Brain microvascular endothelial cell (primary cell): Measurements from ENCODE around the gene ZNF443.
"Not testable (repeated sequence)": the region's sequence is repeated elsewhere in the genome, so short reads cannot be mapped to it uniquely, and the experiment has no call there.

Experiments
- DNase-seq: peaks from one replicate; pipeline ENCODE4 v3.0.0-alpha.2; 2020
- H3K27ac ChIP-seq: fragments of 250-450 bp; sonication (Bioruptor Pico); 2 replicates; pipeline ENCODE4 v1.5.1; 2020; ENCODE audit warnings: mild to moderate bottlenecking, moderate library complexity
- H3K27me3 ChIP-seq: fragments of 250-450 bp; sonication (Bioruptor Pico); replicated peaks from 2 replicates; pipeline ENCODE4 v1.5.1; 2020; ENCODE audit warnings: mild to moderate bottlenecking
- H3K36me3 ChIP-seq: fragments of 250-450 bp; sonication (Bioruptor Pico); replicated peaks from 2 replicates; pipeline ENCODE4 v1.5.1; 2020; ENCODE audit warnings: mild to moderate bottlenecking
- H3K4me3 ChIP-seq: 2 replicates; pipeline ENCODE4 v1.5.1; 2011; ENCODE audit warnings: low read depth, mild to moderate bottlenecking, control low read depth, low read length, moderate library complexity
- in situ Hi-C: cut with HindIII; loops from 2 replicates; pipeline ENCODE4 v1.10.0; 2017; ENCODE audit warnings: low sequenced_read_pairs, low pct_ligation_motif_present
- TF ChIP-seq, protein P1 (sequence below): IDR thresholded peaks from 2 replicates; pipeline ENCODE4 v1.5.1; 2011; ENCODE audit warnings: low read depth, mild to moderate bottlenecking, moderate library complexity, low read length, control low read depth, inconsistent platforms; ENCODE audit errors: missing control alignments

Gene ZNF443

GRCh38 chr19:12482509-12482886 lies 41.7 kb upstream of the ZNF443 start:
- no peak for DNase-seq

GRCh38 chr19:12481781-12482508 lies 41.1 kb upstream of the ZNF443 start:
- DNase-seq, result no peak
- TF ChIP-seq, protein P1, sequence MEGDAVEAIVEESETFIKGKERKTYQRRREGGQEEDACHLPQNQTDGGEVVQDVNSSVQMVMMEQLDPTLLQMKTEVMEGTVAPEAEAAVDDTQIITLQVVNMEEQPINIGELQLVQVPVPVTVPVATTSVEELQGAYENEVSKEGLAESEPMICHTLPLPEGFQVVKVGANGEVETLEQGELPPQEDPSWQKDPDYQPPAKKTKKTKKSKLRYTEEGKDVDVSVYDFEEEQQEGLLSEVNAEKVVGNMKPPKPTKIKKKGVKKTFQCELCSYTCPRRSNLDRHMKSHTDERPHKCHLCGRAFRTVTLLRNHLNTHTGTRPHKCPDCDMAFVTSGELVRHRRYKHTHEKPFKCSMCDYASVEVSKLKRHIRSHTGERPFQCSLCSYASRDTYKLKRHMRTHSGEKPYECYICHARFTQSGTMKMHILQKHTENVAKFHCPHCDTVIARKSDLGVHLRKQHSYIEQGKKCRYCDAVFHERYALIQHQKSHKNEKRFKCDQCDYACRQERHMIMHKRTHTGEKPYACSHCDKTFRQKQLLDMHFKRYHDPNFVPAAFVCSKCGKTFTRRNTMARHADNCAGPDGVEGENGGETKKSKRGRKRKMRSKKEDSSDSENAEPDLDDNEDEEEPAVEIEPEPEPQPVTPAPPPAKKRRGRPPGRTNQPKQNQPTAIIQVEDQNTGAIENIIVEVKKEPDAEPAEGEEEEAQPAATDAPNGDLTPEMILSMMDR, result no peak
- in situ Hi-C loops, result no loop called here
- H3K27me3 ChIP-seq, result no peaks in the 10 kb centered on the region
- H3K4me3 ChIP-seq, result no peak overlapping the region
- no peak overlapping the region for H3K27ac ChIP-seq
- H3K36me3 ChIP-seq, result no peaks in the 10 kb centered on the region

More at GRCh38 chr19:12482509-12482886, 41.7 kb upstream of the ZNF443 start:
- Histone ChIP-seq H3K4me3 (no peak overlapping the region), H3K27me3 (no peaks in the 10 kb centered on the region), H3K27ac (no peak overlapping the region), H3K36me3 (no peaks in the 10 kb centered on the region)
- in situ Hi-C loops, result no loop called here
- TF ChIP-seq, protein P1, result no peak

- in situ Hi-C loops, result no loop called here
- DNase-seq, result no peak
- no peaks in the 10 kb centered on the region for H3K27me3 ChIP-seq
- H3K36me3 ChIP-seq, result no peaks in the 10 kb centered on the region
- H3K27ac ChIP-seq, result no peak overlapping the region
- no peak overlapping the region for H3K4me3 ChIP-seq
- TF ChIP-seq, protein P1, result no peak
Measured at GRCh38 chr19:12478234-12478941, 37.6 kb upstream of the ZNF443 start.

DNA sequence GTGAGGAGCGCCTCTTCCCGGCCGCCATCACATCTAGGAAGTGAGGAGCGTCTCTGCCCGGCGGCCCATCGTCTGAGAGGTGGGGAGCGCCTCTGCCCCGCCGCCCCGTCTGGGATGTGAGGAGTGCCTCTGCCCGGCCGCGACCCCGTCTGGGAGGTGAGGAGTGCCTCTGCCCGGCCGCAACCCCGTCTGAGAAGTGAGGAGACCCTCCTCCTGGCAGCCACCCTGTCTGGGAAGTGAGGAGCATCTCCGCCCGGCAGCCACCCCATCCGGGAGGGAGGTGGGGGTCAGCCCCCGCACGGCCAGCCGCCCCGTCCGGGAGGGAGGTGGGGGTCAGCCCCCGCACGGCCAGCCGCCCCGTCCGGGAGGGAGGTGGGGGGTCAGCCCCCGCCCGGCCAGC lies 26.8 kb upstream of the ZNF443 start:
- H3K36me3 ChIP-seq, in situ Hi-C loops, DNase-seq, H3K27ac ChIP-seq, H3K27me3 ChIP-seq, H3K4me3 ChIP-seq: not testable (repeated sequence)

- H3K4me3 ChIP-seq, result no peak overlapping the region
- H3K27ac ChIP-seq, result no peak overlapping the region
- TF ChIP-seq, protein P1, result no peak
- H3K27me3 ChIP-seq, result no peaks in the 10 kb centered on the region
- no peak for DNase-seq
- in situ Hi-C loops, result no loop called here
- H3K36me3 ChIP-seq, result peaks cover 2% of the 10 kb centered on the region
Measured at GRCh38 chr19:12465211-12465610, 24.4 kb upstream of the ZNF443 start.

GRCh38 chr19:12464769-12465168 lies 23.9 kb upstream of the ZNF443 start:
- Histone ChIP-seq H3K27me3 (no peaks in the 10 kb centered on the region), H3K27ac (no peak overlapping the region)

GRCh38 chr19:12464139-12464538 lies 23.3 kb upstream of the ZNF443 start:
- H3K36me3 ChIP-seq, result not testable (repeated sequence)

More at GRCh38 chr19:12464769-12465168, 23.9 kb upstream of the ZNF443 start:
- Histone ChIP-seq H3K4me3 (no peak overlapping the region), H3K36me3 (peaks cover 2% of the 10 kb centered on the region)
- in situ Hi-C loops, result no loop called here
- TF ChIP-seq, protein P1, result no peak
- DNase-seq, result no peak

More at GRCh38 chr19:12464139-12464538, 23.3 kb upstream of the ZNF443 start:
- in situ Hi-C loops, H3K4me3 ChIP-seq, H3K27ac ChIP-seq, DNase-seq, H3K27me3 ChIP-seq: not testable (repeated sequence)
